Measurements from ENCODE around the gene MAL.

Gene MAL

DNA sequence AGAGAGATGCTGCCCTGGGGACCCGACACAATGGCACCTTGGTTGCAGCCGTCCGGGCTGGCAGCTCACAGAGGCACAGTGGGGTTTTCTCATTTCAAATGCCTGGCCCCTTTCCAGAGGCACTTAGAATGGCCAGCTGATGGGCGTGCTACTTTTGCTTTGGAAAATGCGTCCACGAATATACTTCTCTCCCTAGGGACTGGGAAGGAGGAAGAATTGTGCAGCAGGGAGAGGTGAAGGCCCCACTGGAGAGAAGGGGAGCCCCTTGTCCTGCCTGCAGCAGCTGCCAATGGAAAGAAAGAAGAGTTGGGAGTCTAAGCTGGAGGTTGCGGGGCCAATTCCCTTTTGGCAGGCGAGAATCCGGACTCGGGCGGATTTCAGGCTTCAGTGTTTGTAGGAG lies 1.1 kb upstream of the MAL start:
- no peak overlapping the region for H3K4me3 ChIP-seq (ENCODE audit: low read depth, low read length)
- TF ChIP-seq CTCF (IDR thresholded peaks at IDR 0.05; ENCODE audit: control insufficient read depth, extremely low read depth, insufficient read depth): no peak
- no peak for DNase-seq (ENCODE audit: low read depth)

GRCh38 chr2:95024960-95025405 lies 525 bp upstream of the MAL start:
- TF ChIP-seq CTCF (IDR thresholded peaks at IDR 0.05; ENCODE audit: control insufficient read depth, extremely low read depth, insufficient read depth): no peak
- no peak for DNase-seq (ENCODE audit: low read depth)
- H3K4me3 ChIP-seq (ENCODE audit: low read depth, low read length): no peak overlapping the region

DNA sequence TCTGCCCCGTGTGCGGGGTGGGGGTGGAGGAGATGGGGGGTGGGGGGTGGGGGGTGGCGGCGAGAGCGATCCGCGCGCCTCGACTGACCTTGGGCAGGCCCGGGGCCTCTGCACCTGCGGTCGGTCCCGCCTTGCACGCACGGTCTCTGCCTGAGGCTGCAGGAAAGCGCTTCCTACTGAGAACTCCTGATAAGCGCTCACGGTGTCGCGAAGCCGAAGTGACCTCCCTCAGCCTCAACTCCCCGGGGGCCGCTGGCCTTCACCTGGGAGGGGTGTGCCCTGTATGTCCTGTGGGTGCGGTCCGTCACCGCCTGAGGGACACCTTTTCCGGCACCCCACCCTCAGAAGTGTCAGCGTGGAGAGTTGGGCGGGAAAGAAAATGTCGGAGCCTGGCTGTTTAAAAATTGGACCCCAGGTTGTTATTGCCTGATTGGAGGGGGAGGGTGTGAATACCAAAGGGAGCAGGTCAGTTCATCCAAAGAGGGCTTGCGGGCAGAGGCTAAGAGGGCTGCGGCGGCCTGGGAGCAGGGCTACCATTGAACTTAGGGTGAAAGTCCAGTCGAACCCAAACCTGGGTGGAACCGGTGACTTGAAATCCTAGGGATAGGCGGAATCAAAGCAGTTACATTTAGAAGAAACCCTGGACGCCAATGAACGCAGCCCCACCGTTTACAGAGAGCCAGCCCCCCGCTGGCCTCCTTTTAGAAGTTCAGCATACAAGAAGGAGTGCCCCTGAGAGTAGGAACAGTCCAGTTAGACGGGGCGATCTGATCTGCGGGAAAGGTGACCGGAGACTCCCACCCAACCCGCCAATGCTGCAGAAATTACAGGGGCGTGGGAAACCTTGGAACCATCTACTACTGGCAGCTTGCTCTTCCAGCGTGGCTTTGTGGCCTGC lies 1.2 kb downstream of the MAL start:
- DNase-seq (ENCODE audit: low read depth): no peak
- no peak overlapping the region for H3K4me3 ChIP-seq (ENCODE audit: low read depth, low read length)
- TF ChIP-seq CTCF (IDR thresholded peaks at IDR 0.05; ENCODE audit: control insufficient read depth, extremely low read depth, insufficient read depth): no peak

- DNase-seq (ENCODE audit: low read depth): no peak
- no peak overlapping the region for H3K4me3 ChIP-seq (ENCODE audit: low read depth, low read length)
- no peak for TF ChIP-seq CTCF (IDR thresholded peaks at IDR 0.05; ENCODE audit: control insufficient read depth, extremely low read depth, insufficient read depth)
Measured at GRCh38 chr2:95027369-95027720, 1.8 kb downstream of the MAL start.

GRCh38 chr2:95029898-95030341 lies 4.4 kb downstream of the MAL start:
- TF ChIP-seq CTCF (IDR thresholded peaks at IDR 0.05; ENCODE audit: control insufficient read depth, extremely low read depth, insufficient read depth): no peak
- H3K4me3 ChIP-seq (ENCODE audit: low read depth, low read length): no peak overlapping the region
- DNase-seq (ENCODE audit: low read depth): no peak

- no peak overlapping the region for H3K4me3 ChIP-seq (ENCODE audit: low read depth, low read length)
- TF ChIP-seq CTCF (IDR thresholded peaks at IDR 0.05; ENCODE audit: control insufficient read depth, extremely low read depth, insufficient read depth): no peak
- DNase-seq (ENCODE audit: low read depth): no peak
Measured at GRCh38 chr2:95030496-95030895, 5.0 kb downstream of the MAL start.
